Mammary epithelial cell (primary cell): ENCODE data around the gene SOD2.
"Not testable (repeated sequence)": the region's sequence is repeated elsewhere in the genome, so short reads cannot be mapped to it uniquely, and the experiment has no call there.

Experiments used
- EZH2 ChIP-seq: IDR thresholded peaks from 2 replicates; pipeline ENCODE4 v1.6.1; 2012; ENCODE audit warnings: low read length, inconsistent platforms, borderline replicate concordance
- TF ChIP-seq, protein P1 (sequence below), 2 donors: IDR thresholded peaks in 1 of 2; conservative IDR thresholded peaks in 1 of 2; 2 replicates each; pipeline ENCODE4 v1.5.1; 2011 to 2012; ENCODE audit warnings: inconsistent platforms in 2 of 2, low read length in 2 of 2, mild to moderate bottlenecking in 2 of 2, control low read depth in 1 of 2, low read depth in 1 of 2; ENCODE audit not compliant: insufficient read depth in 1 of 2; ENCODE audit errors: extremely low read depth in 1 of 2

DNA sequence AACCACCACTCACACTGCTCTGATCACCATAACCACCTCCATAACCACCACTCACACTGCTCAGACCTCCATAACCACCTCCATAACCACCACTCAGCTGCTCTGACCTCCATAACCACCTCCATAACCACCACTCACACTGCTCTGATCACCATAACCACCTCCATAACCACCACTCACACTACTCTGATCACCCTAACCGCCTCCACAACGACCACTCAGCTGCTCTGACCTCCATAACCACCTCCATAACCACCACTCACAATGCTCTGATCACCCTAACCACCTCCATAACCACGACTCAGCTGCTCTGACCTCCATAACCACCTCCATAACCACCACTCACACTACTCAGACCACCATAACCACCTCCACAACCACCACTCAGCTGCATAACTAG lies 19.3 kb upstream of the SOD2 start:
- TF ChIP-seq, protein P1, sequence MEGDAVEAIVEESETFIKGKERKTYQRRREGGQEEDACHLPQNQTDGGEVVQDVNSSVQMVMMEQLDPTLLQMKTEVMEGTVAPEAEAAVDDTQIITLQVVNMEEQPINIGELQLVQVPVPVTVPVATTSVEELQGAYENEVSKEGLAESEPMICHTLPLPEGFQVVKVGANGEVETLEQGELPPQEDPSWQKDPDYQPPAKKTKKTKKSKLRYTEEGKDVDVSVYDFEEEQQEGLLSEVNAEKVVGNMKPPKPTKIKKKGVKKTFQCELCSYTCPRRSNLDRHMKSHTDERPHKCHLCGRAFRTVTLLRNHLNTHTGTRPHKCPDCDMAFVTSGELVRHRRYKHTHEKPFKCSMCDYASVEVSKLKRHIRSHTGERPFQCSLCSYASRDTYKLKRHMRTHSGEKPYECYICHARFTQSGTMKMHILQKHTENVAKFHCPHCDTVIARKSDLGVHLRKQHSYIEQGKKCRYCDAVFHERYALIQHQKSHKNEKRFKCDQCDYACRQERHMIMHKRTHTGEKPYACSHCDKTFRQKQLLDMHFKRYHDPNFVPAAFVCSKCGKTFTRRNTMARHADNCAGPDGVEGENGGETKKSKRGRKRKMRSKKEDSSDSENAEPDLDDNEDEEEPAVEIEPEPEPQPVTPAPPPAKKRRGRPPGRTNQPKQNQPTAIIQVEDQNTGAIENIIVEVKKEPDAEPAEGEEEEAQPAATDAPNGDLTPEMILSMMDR (conservative IDR thresholded peaks at IDR 0.05 in 1 of 2, IDR thresholded peaks at IDR 0.05 in 1 of 2; ENCODE audit: extremely low read depth in 1 of 2, insufficient read depth in 1 of 2, low read depth in 1 of 2, low read length in 2 of 2) = not testable (repeated sequence)
- not testable (repeated sequence) for TF ChIP-seq EZH2
